ENCODE measurements around the gene LMOD1. TPM values are rescaled to one million over a fixed set of nuclear protein-coding genes. Genes with fewer than 3 reads are reported as not detected.

Gene LMOD1
- total and polyA plus RNA-seq, 2 of the 8 experiments (the other 6 are each of a cell fraction or from before 2014, with no cell fraction given) = 0.77 to 1.4 TPM

DNA sequence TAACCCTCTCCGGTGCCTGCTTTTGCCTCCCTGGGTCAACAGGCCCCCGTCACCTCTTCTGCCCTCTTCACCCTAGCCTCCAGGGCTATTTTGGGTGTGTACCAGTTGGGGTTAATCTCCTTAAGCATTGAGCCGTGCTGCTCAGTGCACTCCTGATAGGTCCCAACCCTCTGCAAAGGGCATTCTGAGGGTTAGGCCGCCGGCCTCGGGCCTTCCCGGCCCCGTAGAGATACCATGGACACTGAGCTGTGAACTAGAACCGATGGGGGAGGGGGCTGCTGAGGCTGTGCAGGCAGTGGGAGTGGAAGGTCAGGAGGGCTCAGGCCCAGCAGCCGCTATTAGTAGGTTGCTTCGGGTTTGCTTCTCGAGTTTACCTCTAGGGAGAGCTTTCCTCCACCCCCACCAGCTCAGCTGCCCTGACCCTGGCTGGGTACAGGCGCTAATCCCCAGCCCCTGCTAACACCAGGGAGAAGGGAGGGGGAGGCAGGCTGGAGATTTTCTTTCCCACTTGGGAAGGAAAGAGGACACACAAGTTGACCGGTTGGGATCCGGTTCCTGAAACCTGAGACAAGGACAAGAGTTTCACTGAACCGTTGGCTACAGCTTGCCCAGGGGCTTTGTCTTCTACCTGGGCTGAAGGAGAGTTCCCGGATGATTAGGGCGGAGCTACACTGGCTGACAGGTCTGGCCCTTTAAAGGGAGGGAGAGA lies 4.8 kb downstream of the LMOD1 start (continued):
- TF ChIP-seq EGR1 (IDR thresholded peaks at IDR 0.05; ENCODE audit: borderline replicate concordance, low read depth, low read length) (0 out of 2 replicates have a peak, but pooled peaks have one; percentile 39), SP1 (IDR thresholded peaks at IDR 0.05; ENCODE audit: low read depth, low read length) (0 out of 2 replicates have a peak, but pooled peaks have one; percentile 31), PHF8 (conservative IDR thresholded peaks at IDR 0.05; ENCODE audit: low read depth, low read length) (peak; percentile 65; the same call in 1 of the 2 replicates), SIX5 (IDR thresholded peaks at IDR 0.05; ENCODE audit: low read depth, low read length) (0 out of 2 replicates have a peak, but pooled peaks have one; percentile 8), ASH2L (IDR thresholded peaks at IDR 0.05; ENCODE audit: low read length) (peak; percentile 98), EP300 (IDR thresholded peaks at IDR 0.05; ENCODE audit: borderline replicate concordance in 1 of 2, low read depth in 2 of 2, low read length in 2 of 2) (peak in 1 of 2 experiments; percentile 9; a peak in 1 of 3 replicates), CHD2 (IDR thresholded peaks at IDR 0.05; ENCODE audit: low read length) (no peak)
- TF ChIP-seq, protein P1, sequence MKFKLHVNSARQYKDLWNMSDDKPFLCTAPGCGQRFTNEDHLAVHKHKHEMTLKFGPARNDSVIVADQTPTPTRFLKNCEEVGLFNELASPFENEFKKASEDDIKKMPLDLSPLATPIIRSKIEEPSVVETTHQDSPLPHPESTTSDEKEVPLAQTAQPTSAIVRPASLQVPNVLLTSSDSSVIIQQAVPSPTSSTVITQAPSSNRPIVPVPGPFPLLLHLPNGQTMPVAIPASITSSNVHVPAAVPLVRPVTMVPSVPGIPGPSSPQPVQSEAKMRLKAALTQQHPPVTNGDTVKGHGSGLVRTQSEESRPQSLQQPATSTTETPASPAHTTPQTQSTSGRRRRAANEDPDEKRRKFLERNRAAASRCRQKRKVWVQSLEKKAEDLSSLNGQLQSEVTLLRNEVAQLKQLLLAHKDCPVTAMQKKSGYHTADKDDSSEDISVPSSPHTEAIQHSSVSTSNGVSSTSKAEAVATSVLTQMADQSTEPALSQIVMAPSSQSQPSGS (IDR thresholded peaks at IDR 0.05; ENCODE audit: low read length) = 0 out of 2 replicates have a peak, but pooled peaks have one; percentile 46
